NCI-H2029 (cell line): ENCODE data around the gene STUM.
"Not testable (repeated sequence)": the region's sequence is repeated elsewhere in the genome, so short reads cannot be mapped to it uniquely, and the experiment has no call there.

ENCODE experiments used
- DNase-seq: peaks from one replicate; lab custom pipeline; 2025; lab: John Stamatoyannopoulos, UW

The STUM gene

DNA sequence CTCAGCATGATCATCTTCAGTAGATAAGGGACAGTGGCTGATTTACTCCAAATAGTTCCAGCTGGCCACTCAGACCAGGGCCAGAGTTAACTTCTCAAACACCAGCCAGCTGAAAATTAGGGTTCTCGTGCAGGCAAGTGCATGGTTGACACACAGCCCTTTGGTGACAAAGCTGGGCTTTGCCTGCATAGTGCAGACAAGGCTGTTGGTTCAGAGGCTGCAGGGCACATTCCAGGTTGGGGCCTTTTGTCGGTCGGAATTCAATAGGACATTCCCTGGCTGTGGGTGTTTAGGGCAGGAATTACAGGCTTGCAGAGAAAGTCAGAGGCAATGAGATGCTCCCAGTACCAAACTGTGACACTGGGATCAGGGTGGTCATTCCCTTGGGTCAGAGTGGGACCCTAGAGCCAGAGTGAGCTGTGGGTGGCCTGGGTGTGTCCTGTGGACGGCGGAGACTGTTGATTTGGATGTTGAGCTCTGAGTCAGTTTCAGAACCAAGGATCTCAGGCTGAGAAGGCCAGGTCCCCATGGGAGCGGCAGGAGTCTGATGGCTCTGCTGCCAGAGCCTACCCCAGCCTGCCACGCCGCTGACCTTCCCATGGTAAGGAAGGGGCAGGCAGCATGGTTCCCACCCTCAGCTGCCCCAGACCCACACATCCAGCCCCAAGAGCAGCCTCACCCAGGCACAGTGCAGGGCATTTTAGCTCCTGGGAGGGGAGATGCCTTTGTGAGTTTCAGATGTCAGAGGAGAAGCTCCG is 56.2 kb downstream of the STUM start:
- DNase-seq = no peak

DNA sequence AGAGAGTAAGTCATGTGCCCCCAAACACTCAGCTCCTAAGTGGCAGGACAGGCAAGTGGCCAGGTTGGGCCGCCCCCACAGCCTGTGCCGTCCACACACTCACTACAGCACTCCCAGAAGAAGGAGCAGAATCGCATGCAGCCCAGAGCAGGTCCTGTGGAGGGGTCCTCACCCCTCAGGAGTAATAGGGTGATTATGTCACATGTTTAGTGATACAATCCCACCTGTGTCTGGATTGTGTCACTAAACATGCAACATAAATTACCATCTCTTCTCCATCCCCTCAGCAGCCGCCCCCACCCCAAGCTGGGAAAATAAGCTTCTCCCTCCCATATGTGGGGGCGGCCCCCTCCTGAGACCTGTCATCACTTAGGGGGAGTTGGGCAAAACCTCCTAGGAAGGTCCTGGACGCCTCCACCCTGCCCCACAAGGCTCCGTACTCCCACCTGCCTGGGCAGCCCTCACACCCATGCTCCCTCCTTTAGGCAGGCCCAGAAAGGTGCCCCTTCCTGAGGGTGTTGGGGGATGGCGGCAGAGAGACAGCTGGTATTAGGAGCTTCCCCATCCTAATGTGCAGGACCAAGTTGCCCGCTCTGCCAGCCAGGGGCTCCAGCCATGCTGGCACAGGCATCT is 56.9 kb downstream of the STUM start:
- DNase-seq = no peak

DNA sequence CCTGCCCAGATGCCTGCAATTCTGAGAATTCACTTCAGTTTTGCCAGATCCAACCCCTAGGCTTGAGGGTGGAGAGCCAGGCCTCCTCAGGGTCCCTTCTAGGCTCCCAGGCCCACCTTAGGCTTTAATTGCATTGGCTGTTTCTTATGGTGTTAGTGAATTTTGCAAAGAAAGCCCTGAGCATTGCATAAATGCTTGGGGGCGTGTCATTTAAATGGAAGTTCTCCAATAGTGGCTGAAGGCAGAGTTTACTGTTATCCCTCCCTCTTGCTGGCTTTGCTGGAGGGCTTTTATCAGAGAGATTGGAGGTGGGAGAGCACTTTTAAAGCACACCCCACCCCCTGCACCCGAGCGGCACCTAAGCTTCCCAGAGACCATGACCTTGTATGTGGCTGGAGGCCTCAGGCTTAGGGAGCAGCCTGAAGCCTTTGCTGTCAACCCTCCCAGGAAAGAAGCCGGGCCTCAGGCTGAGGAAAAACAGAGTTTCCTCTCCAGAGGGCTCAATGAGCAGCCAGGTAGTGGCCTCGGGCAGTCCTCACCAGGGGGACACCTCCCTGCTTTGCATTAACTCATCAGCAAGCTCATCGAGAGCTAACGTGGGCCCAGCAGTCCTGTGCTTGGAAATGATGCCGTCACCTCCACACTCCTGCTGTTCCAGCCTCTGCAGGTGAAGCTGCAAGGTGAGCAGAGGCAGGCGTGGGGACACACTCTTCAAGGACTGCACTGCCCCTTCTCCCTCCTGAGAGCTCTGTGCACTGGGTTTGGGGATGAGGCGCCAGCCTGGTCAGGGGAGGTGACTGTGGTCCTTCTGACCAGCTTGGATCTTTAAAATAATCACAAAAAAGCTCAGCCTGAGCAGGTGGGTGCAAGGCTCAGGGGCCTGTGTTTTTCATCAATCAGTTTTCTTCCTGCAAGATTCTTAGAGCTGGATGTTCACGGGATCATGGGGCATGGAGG is 58.0 kb downstream of the STUM start:
- no peak for DNase-seq

DNA sequence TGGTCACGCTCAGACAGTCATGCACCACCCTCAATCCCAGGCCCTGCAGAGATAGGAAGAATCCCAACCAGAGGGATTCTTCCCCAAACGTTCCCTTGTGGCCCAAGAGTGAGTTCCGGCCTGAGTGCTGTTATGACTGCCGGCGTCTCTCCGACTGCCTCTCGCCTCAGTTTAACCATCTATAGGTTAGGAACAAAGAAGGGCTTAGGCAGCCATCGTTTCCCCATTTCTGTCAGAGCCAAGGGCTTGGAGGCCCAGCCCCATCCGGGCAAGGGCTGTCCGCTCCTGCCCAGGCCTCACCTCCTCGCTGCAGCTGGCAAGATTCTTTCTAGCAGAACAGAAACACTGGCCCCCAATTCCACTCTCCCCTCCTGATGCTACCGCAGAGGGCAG is 58.7 kb downstream of the STUM start:
- no peak for DNase-seq

DNA sequence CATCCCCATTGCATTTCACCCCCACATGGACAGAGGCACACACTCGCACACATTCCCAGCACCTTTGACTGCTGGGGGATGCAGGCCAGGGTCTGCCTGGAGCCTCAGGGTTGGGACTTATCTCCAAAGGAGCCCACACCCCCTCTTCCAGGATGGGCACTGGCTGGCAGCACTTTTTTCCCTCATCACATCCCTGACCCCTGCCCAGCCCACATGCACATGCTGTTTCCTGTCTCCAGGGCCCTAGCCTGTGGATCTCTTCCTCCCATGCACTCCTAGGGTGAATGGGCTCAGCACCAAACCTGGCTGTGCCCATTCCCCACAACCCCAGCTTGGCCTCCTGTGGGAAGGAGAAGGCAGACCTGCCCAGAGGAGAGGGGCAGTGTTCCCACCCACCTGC is 59.3 kb downstream of the STUM start:
- DNase-seq = no peak

DNA sequence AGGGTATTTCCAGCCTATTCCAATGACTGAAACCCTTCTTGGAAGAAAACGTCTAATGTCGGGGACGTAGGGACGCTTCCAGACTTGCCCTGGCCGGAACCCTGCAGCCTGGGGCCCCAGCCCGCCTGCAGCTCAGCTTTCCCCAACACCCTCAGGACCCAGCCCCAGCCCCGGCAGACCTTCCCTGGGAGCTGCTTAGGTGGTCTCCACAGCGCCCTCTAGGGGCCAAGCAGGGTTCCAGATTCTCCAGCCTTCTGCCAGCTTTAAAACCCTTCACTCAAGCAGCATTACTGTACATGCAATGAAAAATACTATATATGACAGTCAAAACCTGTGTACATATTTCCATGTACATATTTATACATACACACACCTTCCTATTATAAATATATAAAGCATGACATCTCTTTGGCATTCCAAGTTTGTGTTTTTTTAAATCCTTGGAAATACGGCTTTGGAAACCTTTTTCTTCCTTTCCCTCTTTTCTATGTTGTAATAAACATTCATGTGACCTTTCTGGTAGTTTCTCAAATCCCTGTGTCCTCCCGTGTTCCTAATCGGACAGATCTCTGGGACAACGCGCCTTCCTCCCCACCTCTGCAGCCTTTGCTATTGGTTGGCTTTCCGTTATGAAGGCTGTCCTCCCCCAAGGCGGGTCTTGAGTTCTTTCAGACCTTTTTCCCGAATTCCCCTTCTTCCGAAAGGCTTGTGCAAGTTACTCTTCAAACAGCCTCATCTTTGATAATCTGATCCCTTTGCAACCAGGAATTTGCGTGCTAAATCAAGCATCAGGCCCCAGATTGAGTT is 60.3 kb downstream of the STUM start:
- peak; percentile 15 for DNase-seq

DNA sequence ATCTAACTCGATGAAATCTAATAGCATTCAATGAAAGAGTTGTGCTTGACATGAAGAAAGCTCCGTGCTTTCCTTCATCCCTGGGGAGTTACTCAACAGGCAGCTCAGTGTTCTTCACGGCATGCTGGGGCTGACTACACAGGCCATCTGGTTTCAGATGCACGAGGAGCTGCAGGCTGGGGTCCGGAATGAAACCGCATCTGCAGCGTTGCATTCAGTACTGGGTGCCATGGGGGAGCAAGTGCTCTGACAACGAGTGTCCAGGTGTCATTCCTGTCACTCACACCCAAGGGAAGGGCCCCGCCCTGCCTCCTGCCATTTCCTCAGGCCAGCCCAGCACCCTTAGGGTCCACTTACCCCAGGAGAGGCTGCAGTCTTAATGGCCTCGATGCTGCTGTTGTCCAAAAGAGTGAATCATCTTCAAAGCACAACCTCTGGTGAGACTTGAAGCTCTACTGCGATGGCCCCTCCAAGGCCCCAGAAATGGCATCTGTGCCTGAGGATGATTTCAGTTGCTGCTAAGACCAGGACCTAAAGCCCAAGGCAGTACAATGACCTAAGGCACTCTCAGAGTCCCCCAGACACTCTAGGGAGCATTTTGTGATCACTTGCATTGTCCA is 61.4 kb downstream of the STUM start:
- DNase-seq = no peak

DNA sequence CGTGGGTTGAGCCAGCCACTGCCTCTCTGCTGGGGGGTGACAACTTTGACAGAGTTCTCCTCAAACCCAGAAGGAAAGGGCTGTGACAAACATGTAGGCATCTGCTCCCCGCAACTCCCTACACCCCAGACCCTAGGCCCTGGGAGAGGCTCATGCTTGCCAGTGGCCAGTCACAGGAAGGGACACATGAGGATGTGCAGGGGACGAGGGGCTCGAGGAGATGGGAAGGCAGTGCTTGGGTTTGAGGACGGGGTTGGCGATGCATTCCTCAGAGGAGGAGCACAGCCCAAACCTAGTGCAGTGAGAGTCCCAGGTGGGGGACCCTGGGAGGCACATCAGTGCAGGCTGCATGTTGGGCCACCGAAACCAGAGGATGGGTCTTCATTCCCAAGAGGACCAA is 62.1 kb downstream of the STUM start:
- no peak for DNase-seq

DNA sequence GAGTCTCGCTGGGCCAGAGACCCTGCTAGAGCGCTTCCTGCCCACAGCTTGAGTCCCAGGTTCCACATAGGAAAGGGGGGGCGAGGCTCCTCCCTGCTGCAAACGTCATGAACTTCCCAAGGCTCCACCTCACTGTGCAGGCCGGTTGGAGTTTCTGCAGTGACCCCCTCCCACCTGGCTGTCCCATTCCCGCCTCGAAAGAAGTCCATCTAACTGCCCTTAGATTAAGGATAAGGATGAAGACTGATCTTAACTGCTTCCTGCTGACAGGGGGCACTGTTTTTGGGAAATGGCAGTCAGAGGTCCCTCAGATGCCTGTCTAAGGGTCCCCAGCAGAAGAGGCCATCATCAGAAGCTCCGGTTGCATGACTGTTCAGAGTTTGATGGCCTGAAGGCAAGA is 62.7 kb downstream of the STUM start:
- no peak for DNase-seq

DNA sequence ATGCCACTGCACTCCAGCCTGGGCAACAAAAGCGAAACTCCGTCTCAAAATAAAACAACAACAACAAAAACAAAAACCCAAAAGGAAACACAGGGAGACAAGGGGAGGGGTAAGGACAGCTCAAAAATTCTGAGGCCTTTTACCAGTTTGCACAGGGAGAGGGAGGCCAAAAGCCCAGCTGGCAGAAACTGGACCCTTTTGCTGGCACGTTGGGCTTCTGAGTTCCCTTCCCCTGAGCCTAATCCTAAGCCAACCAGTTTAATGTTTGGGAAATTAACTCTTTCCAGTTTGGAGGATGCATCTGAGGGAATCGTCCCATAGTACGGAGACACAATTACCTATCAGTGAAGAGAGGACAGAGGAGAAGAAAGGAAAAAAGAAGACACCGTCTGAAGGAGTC is 63.4 kb downstream of the STUM start:
- not testable (repeated sequence) for DNase-seq

DNA sequence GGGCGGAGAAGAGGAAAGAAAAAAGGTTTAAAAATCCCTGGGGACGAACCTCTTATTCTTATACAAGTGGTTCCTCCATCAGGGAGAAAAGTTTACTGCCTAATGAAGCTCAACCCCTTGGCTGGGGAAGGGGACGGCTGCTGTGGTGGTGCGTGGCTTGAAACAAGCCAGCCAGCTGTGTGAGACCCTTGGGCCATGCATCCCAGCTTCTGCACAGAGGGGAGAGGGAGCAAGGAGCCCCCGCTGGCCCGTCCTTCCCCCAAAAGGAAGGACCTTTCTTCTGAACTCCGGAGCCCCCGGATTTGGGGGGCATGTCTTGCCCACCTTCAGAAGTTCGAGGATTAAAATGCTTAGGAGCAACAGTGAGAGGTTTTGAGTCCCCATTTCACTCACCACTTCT is 67.3 kb downstream of the STUM start:
- no peak for DNase-seq

DNA sequence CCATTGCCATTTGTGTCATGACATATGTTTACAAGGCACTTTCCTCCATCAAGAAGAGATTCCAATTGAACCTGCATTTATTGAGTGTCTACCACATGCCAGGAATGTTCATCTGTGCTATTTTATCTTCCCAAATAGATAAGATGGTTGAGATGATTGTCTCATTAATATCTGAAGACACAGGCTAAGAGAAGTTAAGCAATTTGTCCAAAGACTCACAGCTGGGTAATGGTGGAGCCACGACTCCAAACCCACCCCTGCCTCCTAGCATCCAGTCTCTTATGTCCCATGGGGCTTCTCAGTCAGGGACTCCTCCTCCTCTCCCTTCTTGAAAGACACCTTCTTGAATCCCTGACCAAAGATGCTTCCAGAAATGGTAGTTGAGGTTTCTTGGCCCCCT is 68.1 kb downstream of the STUM start:
- no peak for DNase-seq

DNA sequence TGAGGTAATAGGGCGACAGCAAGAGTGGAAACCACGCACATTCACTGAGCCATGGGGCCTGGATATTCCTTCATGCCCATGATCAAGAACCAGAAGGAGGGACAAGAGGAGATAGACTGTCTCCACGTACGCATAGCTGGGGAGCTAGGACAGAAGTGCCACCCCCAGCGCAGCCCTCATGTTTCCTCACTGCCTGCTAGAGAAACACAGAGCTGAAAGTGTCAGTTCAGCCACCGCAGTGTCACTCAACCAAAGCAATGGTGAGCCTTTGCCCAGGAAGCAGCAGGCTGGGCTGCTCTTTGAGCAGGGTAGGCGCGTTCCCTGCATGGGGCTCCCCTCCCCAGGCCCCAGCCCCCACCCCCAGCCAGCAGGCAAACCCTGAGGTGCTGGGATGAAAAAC is 68.5 kb downstream of the STUM start:
- DNase-seq = no peak

DNA sequence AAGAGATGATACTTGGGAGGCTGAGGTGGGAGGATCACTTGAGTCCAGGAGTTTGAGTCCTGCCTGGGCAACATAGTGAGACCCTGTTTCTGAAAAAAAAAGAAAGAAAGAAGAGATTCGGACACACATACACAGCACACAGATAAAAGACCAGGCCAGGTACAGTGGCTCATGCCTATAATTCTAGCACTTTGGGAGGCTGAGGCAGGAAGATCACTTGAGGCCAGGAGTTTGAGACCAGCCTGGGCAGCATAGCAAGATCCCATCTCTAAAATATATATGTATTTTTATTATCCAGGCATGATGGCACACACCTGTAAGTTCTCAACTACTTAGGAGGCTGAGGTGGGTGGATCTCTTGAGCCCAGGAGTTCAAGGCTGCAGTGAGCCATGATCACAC is 69.2 kb downstream of the STUM start:
- not testable (repeated sequence) for DNase-seq

DNA sequence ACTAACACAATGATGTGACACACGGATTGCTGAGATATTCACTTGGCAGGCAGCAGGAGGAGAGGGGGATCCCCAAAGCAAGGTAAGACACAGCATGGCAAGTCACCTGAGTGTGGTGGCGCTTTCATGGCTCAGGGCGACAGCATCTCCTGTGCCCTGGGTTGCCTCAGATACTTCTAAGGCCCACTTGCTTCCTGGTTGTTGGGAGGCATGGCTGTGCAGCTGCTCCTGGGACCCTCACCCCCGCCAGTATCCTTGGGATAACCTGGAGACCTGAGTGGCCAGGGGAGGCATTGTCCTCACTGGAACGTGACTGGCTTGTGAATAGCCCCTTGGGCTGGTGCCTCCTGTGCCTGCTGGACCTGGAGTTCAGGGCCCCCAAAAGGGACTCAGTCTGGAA is 69.8 kb downstream of the STUM start:
- no peak for DNase-seq

DNA sequence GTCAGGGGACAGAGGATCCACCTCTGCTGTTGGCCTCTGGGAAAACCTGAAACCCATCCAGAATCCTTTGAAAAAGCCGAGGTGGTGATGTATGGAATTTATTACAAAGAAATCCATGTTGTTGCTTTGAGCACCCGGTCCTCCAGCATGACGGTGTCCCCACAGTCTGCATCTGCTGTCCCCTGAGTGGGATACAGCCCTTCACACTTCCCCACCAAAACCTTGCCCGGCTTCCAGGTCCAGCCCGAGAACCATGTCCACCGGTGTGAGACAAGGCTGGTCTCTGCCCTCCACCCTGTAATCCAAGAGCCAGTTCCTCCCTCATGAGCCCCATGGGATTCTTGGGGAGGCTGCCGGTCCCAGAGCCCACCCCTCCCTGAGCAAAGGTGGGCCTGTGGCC is 70.5 kb downstream of the STUM start:
- DNase-seq = no peak

DNA sequence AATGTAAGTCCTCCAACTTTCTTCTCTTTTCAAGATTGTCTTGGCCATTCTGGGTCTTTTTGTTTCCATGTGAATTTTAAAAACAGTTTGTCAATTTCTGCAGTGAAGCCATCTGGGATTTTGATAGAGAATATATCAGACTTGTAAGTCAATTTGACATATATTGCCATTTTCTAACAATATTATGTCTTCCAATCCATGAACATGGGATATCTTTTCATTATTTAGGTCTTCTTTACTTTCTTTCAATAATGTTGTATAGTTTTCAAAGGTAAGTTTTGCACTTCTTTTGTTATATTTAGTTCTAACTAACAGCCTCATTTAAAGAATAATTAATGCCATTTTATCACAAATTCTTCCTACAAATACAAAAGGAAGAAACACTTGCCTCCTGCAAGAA is 73.4 kb downstream of the STUM start:
- DNase-seq = no peak

DNA sequence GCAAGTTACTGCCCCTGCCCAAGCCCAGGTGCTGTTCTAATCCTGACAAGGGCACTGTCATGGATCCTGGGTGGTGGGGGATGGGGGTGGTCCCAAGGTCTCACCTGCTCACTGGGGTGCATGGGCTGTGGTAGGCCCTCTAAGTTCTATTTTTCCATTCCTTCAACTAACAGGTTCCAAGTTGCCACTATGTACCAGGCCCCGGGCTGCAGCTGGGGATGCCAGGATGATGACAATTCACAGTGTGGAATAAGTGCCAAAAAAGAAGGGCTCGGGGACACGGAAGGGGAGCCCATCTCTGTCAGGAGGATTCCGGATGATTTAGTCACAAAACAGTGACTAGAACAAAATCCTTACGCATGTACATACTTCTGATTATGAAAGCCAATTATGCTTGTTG is 76.0 kb downstream of the STUM start:
- DNase-seq = no peak

DNA sequence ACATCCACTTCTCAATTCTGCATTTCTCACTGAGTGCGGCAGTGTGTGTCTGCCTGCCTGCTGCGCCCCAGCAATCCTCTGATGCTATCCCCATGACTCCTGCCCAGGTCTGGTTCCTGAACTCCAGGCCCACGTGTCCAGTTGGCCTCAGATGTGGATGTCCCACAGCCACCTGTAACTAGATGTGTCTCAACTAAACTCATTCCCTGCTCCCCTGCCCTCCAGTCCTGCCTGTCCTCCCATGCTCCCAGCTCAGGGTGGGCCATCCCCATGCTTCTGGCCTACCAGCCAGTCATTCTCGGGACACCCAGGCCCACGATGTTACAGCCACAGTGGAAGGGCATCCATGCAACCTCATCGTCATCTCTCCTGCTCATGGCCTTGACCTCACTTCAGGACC is 76.8 kb downstream of the STUM start:
- no peak for DNase-seq

DNA sequence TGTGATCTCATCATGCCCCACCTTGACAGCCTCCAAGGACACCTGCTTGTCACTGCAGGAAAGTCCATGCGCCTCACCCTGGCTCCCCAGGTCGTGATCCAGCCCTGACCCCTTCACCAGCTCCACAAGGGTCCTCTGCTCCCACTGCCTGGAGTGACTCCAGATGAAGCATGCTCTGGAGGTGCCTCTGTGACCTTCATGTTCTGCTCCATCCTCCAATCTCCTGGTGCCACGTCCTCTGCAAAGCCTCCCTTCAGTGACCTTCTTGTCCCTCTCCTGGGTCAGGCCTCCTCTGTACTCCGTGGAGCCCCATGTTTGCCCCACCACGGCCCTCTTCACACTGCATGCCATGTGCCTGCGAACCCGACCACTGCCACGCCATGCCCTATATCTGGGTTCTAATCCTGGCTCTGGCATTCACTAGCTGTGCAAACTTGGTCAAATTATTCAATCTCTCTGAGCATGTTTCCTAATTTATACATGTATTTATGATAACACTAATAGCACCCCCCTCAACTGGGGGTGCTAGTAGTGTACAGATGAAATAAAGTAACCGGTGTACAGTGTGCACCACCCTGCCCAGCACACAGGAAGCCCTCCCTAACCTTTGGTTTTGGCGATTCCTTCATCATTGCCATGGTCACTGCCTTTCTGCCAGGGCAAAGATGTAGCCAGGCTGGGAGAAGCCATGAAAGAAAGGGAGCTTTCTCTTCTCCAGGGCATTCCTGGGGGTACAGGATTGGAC is 77.4 kb downstream of the STUM start:
- DNase-seq = no peak

DNA sequence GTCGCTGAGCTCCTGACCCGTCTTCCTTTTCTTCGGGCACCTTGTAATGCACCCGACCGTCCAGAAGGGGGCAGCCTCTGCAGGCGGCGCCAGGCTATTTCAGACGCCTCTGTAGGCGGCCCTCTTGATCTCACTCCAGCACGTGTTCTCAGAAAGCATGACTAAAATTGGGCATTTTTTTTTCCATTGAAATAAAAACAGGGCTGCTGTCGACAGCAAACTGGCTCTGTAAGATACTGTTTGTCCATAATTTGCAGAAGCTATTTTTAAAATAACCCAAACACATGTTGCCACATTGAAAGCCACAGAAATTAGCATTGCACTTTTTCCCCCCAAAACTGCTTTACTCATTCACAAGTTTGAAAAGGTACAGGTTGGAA is 78.0 kb downstream of the STUM start:
- DNase-seq = peak; percentile 3
